IMR-90 (cell line): ENCODE results near the gene CMSS1.

Experiments used
- CEBPB ChIP-seq: IDR thresholded peaks from 2 replicates; pipeline ENCODE4 v1.6.1; 2012; ENCODE audit warnings: low read depth, low read length, improper control_type of control experiment
- CTCF ChIP-seq: conservative IDR thresholded peaks from 2 replicates; pipeline ENCODE4 v1.5.1; 2012; ENCODE audit warnings: mild to moderate bottlenecking, low read depth, low read length, improper control_type of control experiment
- ELK1 ChIP-seq: fragments of 150-350 bp; IDR thresholded peaks from 2 replicates; pipeline ENCODE4 v1.6.1; 2016; ENCODE audit warnings: low read depth, mild to moderate bottlenecking, low read length, moderate library complexity, borderline replicate concordance
- FOS ChIP-seq: fragments of 150-350 bp; IDR thresholded peaks from 2 replicates; pipeline ENCODE4 v1.6.1; 2016; ENCODE audit warnings: low read depth, low read length
- MAFK ChIP-seq: IDR thresholded peaks from 2 replicates; pipeline ENCODE4 v1.6.1; 2012; ENCODE audit warnings: low read depth, low read length, improper control_type of control experiment
- MXI1 ChIP-seq: IDR thresholded peaks from 2 replicates; pipeline ENCODE4 v1.6.1; 2012; ENCODE audit warnings: low read depth, mild to moderate bottlenecking, low read length, moderate library complexity, borderline replicate concordance
- POLR2A ChIP-seq: IDR thresholded peaks from 2 replicates; pipeline ENCODE4 v1.6.1; 2012; ENCODE audit warnings: mild to moderate bottlenecking, low read depth, low read length
- RAD21 ChIP-seq: IDR thresholded peaks from 2 replicates; pipeline ENCODE4 v1.6.1; 2012; ENCODE audit warnings: low read length, improper control_type of control experiment
- RFX5 ChIP-seq: IDR thresholded peaks from 2 replicates; pipeline ENCODE4 v1.8.0; 2012; ENCODE audit warnings: low read depth, mild to moderate bottlenecking, low read length, moderate library complexity
- SMC3 ChIP-seq: fragments of 150-350 bp; IDR thresholded peaks from 2 replicates; pipeline ENCODE4 v1.6.1; 2016; ENCODE audit warnings: low read depth, mild to moderate bottlenecking, antibody characterized with exemption, low read length, moderate library complexity
- USF2 ChIP-seq: fragments of 150-350 bp; IDR thresholded peaks from 2 replicates; pipeline ENCODE4 v1.6.1; 2017; ENCODE audit warnings: mild to moderate bottlenecking, antibody characterized with exemption, low read length, low read depth

GRCh38 chr3:100225193-100225592 is 407.5 kb downstream of the CMSS1 start:
- TF ChIP-seq USF2 (no peak), CTCF (no peak), CEBPB (no peak), POLR2A (no peak), FOS (no peak), MAFK (no peak), ELK1 (no peak), RAD21 (no peak), SMC3 (no peak), MXI1 (no peak), RFX5 (no peak)
